Hippocampal formation (tissue), 2 donors: ENCODE data around the gene FRMD1.

ENCODE experiments used
- DNase-seq, 2 donors: peaks; one replicate each; lab custom pipeline; 2025; lab: John Stamatoyannopoulos, UW

The FRMD1 gene

DNA sequence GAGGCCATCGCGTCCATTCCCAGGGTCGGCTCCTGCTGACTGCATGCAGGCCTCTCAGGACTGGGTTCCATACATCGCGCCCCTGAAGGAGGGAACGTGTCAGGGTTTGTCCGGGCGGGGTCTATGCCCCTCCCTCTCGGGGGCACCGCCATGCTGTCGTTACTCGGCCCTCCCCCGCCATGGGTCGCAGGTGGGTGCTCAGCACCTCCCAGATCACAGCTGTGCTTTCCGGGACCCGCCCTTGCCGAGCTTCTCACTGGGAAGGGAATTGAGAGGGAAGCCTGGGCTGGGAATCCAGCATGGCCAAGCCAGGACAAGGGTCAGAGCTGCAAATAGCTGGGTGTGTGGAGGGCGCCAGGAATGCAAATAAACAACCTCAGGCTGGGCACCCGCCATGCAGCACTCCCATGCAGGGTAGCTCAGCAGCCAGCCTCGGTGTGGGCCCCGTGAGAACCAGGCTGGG is at the start of gene FRMD1:
FRMD1 (minus strand) TSS at position 270 of the 463 bp plus-strand sequence; CDS start at position 152, 118 bp downstream.
- DNase-seq = no peak

DNA sequence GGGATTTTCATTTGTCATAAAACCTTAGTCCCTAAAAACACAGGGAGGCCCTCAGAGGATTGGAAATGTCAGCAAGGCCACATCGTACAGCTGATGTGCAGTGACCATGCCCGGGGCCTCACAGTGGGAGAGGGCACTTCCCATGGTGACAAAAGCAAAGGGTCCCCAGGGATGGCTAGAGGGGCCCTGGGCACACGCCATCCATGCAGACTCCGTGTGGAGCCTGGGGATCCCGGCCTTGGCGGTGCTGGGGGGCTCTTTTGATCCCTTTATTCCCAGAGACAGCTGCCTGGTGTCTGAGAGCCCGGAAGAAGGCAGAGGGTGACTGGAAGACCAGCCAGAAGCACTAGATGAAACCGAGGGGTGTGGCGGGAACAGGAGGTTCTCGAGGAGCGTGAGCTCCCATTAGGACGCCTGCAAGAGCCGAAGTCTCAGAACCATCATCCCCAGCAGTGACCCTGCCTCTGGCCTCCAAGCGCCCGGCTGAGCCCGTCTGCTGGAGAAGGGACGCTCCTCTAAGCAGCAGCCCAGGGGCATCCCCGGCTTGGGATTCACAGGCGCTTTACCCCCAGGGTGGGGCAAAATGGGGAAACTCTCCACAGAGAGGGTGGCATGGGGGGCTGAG is 49.1 kb upstream of the FRMD1 start:
- DNase-seq = no peak

DNA sequence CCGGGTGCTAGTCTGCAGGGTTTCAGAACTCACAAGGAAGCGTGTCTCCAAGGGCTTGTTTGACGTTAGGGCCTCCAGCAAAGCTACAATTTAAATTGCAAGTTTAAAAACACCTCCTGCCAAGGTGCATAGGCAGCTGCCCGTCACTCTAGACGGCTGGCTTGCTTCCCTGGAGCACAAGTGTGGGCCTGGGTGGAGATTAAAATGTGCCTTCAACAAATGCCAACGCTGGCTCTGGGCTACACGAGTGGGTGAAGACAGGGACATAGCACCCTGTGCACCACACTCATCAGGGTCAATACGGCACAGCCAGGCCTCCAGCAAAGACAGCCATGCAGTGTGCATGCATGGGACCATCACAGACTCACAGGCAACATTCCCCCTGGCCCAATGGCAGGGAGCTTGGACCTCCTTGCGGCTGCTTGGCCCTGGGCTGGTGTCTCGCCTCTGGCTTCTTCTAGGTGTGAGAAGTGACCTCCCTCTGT is 48.4 kb upstream of the FRMD1 start:
- DNase-seq = no peak

DNA sequence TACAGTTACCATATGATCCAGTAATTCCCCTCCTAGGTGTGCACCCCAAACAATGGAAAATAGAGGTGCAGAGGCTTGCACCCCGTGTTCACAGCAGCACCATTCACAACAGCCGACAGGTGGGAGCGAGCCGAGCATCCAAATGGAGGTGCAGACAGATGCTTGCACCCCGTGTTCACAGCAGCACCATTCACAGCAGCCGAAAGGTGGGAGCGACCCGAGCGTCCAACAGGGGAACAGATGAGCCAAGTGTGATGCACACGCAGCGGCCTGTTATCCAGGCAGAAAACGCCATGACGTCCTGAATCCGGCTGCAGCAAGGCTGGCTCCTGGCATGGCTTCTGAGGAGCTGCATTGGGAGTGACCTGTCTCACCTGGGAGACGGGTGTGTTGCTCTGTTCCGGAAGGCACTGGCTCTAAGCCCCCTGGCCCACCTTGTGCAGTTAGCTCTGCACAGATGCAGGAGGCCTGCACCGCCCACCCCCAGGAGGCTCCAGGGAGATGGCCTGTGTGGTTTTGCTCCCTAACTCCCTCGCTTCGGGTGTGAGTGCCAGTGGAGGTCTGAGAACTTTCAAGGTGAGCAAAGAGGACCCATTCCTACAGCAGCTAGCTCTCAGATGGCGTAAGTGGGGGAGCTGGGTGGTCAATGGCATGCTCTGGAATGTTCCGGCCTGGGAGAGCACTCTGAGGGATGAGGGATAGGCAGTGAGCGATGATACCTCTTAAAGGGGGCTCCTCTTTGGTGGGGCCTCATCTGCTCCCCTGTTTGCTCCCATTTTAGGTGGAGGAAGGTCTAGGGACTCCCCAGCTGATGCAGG is 47.8 kb upstream of the FRMD1 start:
- no peak for DNase-seq

DNA sequence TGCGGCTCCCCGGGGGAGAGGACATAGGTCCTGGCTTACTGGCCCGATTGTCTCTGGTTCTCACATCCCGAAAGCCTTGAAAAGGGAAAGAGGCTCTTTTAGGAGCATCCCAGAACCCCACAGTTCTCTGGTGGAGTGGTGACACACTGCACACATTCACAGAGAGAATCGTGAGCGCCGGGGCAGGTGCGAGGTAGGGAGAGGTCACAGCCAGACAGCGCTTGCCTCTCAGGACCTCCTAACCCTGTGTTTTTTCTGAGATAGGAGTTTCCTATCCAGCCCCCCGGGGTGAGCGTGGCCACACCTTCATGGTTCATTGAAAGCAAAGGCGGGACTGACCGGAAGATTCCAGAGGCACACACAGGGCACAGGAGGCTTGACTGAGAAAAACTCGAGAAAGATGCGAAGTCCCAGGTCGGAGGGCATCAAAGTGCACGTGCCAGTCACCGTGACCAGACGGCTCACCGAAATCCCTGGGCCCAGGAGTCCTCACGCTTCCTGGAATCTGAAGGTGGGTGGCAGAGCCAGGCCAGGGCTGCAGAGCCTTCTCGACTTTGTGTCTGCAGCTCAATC is 46.5 kb upstream of the FRMD1 start:
- DNase-seq = no peak

DNA sequence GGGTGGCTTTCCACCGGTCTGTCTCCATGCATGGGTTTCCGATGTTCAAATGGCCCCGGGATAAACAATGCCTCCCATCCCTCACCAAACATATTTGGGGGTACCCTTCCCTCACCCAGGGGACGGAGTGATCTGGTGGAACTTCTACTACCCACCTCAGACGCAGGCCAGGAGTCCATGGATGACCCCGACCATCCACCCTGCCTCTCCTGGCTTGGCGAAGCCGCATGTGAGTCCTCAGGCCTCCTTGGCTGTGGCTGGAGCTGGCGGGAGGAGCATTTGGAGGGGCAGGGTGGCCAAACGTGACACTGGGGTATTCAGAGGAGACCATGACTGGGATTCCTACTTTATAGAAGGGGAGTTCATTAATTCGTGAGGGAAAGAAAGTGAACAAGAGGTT is 45.9 kb upstream of the FRMD1 start:
- no peak for DNase-seq

DNA sequence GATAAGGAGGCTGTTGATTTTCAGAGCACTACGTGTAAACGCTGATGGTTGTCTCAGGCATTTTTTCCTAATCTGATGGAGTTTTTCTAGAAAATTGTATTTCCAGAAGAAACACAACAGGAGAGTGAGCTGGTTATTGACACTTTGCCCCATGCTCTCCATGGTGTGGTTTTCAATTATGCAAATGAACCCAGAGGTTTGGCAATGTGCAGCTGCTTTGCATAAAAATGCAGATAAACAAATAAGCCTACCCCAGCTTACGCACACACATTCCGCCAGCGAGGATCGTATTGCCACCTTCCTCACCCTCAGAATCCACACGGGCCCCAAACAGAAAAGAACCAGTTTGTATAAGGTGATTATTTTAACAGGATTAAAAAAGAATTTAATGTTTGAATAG is 45.1 kb upstream of the FRMD1 start:
- DNase-seq = no peak

DNA sequence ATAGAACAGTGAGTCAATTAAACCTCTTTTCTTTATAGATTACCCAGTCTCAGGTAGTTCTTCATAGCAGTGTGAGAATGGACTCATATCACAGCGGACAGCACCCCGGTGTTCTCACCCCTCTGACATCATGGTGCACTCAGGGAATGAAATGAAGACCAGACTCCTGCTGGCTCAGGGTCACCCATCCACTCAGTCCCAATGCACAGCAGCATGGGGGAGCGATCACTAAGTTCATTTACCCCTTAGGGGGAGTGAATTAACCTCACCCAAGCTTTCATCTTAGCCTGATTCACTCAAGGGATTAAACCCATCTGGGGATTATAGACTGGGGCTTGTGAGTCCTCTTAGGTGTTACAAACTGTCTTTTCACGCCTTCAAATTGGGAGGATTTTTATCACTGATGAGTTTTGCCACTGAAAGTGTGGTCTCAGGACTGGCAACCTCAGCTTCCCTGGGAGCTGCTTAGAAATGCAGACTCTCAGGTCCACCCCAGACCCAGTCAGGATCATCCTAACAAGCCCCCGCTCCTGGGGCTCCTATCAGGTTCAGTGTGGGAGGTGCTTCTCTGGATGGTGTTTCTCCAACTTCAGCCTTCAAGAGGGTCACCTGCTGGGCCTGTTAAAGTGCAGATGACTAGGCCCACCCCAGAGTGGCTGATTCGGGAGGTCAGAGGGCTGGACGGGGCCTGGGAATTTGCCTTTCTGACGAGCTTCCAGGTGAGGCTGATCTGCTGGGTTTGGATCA is 44.3 kb upstream of the FRMD1 start:
- DNase-seq = no peak

DNA sequence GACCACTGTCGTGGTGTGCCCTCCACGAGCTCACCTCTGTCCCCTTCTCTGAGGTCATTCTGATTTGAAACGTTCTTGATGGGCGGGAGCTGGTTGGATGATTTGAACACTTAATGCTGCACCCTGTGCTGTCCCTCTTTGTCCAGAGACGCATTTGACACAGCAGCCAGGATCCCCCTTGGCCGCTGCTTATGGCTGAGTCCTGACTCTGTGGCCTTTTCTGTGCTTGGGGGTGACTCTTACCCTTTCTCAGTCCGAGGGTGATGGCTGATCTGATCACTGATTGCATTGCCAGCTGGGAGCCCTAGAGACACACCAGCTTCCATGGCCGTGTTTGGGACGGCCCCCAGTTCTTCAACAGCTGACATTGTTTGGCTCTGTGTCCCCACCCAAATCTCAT is 43.5 kb upstream of the FRMD1 start:
- no peak for DNase-seq

DNA sequence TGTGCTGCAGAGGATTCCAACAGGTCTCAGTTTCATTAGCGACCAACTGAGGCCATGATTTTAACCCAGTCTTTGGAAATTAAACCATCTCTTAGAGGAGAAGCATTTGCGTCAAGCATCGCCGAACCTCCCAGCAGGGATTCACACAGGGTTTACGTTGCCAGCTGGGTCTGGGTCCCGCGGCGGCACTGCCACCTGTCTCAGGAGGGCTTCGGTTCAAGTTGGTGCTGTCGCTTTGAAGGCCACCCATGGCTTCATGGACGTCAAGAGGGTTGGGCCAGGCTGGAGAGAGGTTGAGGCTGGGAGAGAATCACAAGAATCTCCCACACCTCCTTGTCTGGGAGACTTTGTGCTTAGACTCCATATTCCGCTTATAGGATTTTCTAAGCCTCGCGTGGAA is 43.0 kb upstream of the FRMD1 start:
- DNase-seq = no peak

DNA sequence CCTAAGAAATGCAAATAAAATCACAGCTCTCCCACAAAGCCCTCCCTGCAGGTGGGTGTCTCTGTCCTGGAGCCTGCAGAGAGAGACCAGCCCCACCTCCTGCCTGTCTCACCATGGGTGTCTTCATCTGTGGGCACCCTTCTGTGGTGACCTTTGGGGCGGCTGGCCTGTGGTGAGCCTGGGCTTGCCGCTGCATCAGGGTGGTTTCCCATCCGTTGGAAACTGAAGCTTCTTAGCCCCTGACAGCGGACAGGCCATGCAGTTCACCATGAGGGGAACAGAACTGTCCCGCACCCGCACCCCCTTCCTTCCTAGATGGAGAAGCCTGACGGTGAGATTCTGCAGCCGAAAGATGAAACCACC is 42.3 kb upstream of the FRMD1 start:
- DNase-seq = no peak

DNA sequence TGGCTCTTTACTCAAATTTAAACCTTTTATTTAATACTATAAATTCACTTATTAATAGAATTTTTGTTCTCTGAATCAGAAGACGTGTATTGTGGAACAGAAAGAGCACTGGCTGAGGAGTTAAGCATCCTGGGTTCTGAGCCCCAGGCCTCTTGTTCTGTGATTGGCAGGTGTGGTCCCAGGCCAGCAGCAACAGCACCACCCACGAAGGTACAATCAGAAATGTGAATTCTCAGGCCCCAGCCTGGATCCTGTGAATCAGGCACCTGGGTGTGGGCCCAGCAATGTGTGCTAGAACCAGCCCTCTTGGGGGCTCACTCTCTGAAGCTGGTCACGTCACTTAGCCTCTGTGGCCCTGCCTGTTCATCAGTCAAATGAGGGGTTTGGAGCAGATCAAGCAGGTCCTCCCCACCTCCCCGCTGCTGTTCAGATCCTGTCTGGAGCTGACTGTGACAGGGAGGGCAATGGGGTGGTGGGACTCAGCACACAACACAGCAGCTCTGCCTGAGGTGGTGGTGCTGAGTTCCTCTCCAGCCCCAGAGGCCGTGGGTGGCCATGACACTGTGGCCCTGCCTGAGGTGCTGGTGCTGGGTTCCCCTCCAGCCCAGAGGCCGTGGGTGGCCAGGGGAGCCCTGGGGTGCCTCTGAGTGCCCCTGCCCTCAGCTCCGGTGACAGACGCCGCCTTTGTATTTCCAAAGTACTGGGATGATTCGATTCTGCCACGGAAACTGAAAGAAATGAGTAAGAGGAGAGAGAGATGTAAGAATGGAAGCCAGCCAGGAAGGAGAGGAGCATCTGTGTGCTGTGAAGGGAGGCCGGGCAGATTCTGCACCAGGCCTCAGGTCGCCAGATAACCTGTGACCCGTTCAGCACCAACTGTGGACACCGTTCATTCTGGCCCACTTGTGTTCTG is 41.6 kb upstream of the FRMD1 start:
- no peak for DNase-seq

DNA sequence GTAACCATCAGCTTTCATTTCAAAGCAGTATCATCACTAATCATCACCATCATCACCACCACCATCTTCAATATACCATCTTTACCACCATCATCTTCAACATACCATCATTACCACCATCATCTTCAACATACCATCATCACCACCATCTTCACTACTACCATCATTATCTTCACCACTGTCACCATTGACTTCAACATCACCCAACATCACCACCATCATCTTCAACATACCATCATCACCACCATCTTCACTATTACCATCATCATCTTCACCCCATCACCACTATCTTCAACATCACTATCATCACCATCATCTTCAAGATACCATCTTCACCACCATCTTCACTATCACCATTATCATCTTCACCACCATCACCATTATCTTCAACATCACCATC is 40.5 kb upstream of the FRMD1 start:
- no peak for DNase-seq

DNA sequence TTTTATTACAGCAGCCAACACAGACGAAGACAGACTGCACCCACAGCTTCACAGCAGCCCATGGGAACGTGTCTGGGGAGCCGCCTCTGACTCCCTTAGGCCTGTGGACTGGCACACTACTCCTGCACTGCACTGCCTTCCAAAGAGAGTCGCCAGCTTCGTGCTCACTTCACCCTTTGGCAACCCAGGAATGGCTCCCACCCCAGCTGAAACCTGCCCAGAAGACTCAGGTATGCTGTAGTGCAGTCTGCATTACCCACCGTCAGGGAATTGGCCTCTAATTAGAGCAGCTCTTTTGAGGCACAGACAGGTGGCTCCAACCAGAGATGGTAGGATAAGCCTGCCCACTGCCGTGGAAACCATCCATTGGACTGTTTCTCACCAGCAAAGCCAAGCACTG is 39.9 kb upstream of the FRMD1 start:
- no peak for DNase-seq

DNA sequence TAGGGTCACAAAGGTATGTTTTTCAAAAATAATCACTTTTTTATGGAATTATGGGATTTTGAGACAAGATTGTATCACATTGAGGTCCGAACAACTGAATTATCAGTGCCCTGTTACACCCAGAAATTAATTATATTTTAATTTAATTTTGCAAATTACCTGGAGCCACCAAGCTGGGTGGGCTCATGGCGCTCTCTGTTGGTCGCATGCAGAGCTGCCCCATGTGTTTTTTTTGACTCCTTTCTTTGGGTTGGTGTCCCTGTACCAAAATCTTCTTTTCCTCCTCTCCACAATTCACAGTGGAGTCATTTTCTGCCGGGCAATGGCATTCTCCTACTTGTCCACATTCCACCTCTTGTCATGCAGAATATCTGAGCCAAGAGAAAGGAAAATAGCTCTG is 38.9 kb upstream of the FRMD1 start:
- no peak for DNase-seq

DNA sequence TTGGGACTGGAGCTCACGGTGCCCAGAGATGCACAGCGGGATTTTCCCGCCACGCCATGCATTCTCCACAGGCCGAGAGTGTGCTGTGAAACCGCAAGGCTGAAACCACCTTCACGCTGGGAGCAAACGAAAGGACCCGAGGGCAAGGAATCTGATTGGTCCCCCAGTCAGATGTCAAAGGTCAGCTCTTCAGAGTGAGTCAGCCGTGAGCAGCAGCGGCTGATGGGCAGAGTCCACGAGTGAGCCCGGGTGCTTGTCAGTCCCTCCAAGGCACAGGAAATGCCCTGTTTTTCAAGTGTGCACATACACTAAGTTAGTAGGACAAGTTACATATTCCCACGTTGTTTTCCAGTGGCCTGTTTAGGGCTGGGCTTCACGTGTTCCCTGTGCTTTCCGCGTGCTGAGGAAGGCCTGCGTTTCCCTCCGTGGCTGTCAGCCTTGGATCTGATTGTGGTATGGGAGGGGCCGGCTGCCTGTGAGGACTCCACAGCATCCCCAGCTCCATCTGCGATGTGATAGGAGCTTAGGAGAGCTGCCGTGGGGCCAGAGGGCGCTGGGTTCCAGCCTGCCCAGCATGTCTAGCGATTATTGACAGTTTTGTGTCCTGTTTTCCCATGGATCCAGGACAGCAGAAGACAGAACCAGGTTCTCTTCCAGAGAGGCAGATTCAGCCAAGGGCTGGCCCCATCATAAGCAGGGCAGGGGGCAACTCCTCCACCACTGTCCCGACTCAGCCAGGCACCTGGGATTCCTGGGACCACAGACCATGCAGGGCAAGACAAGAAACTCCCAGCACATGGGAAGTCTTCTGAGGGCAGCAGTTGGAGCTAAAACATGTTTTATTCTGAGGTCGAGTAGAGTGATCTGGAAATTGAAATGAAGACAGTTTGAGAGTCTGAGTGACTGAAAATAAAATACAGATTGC is 38.2 kb upstream of the FRMD1 start:
- DNase-seq = no peak

DNA sequence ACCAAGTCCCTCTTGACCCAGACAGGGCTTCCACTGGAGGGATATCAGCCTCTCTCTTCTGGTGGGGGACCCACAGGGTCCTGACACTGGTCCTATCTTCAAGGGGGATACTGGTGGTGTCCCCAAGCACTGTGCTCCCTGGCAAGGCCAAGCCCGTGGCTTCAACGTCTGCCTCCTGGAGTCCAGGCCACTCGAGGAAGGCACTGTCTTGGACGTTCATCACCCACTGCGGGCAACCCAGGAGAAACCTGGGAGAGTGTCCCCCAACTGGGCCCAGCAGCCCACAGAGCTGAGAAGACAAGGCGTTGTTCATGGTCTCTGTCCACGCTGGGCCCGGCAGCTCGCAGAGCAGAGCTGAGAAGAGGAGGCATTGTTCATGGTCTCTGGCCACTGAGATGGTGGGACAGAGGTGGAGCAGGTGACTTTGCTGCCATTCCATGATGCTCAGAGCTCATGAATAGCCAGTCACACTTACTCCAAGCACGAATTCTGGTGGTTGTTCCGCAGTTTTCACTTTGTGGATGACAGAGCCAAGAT is 37.5 kb upstream of the FRMD1 start:
- DNase-seq = no peak

DNA sequence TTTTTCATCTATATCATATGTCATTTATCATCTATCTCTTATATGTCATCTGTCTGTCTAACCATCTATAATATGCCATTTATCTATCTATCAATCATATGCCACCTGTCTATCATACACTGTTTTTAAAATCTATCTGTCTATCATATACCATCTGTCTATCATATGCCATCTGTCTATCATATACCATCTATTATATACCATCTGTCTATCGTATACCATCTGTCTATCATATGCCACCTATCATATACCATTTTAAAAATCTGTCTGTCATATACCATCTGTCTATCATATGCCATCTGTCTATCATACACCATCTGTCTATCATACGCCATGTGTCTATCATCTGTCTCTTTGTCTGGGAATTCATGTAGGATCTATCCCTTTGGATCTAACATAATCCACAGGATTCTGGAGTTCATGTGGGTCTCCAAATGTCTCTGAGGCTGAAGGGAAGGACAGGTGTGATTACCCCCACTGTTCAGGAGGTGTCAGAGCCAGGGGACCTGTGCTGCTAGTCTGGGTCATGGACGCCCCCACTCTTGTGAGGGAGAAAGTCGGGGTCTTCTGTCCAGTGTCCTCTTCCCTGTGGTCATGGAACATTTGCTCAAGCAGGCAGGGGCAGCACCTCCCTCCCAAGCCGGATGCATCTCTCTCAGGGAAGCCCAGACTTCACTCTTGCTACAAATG is 36.9 kb upstream of the FRMD1 start:
- DNase-seq = no peak

DNA sequence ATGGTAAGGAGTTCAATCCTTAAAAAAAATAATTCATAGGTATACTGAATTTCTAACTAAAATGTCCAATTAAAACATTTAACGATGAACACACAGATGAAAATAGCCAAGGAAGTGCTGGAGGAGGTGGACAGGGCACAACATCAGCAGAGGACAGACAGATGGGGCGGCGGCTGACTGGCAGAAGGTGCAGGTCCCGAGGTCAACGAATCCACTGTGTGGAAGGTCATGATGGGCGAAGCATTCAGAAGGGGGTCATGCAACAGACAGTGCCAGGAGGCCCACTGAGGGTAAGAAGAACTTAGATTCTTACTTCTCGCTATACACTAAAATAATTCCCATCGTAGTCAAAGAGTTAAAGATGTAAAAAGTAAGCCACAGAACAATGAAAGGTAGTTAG is 34.2 kb upstream of the FRMD1 start:
- no peak for DNase-seq
